HepG2 (cell line): ENCODE measurements around the gene ELP2. TPM values are rescaled to one million over a fixed set of nuclear protein-coding genes. Genes with fewer than 3 reads are reported as not detected.
A peak's percentile ranks its signal among the peaks of the same experiment; 100 is the strongest.

ENCODE experiments used
- ARHGAP35 ChIP-seq: sonication (generic); formaldehyde crosslinking; IDR thresholded peaks from 2 replicates; pipeline ENCODE4 v1.9.0; 2022; ENCODE audit warnings: mild to moderate bottlenecking, inconsistent platforms, moderate library complexity, missing genetic modification reagents, borderline replicate concordance
- ATF7 ChIP-seq, 2 experiments: fragments of 450-650 bp in 1 of 2; sonication (generic) in 1 of 2; formaldehyde crosslinking in 1 of 2; IDR thresholded peaks; 2 replicates each; pipeline versions ENCODE4 v1.4.0 to v1.6.1; 2016 to 2020; ENCODE audit warnings: antibody characterized with exemption in 1 of 2, mild to moderate bottlenecking in 1 of 2, missing genetic modification reagents in 1 of 2
- ELK4 ChIP-seq: sonication (generic); formaldehyde crosslinking; IDR thresholded peaks from 2 replicates; pipeline ENCODE4 v1.9.0; 2021; ENCODE audit warnings: missing genetic modification reagents, borderline replicate concordance
- FOXM1 ChIP-seq: sonication (generic); formaldehyde crosslinking; IDR thresholded peaks from 2 replicates; pipeline ENCODE4 v1.5.0; 2020; ENCODE audit warnings: missing genetic modification reagents
- GTF3A ChIP-seq: sonication (generic); formaldehyde crosslinking; conservative IDR thresholded peaks from 2 replicates; pipeline ENCODE4 v1.4.0; 2020; ENCODE audit warnings: mild to moderate bottlenecking, missing genetic modification reagents
- KDM5A ChIP-seq: fragments of 200-600 bp; sonication (generic); IDR thresholded peaks from 2 replicates; pipeline ENCODE4 v1.7.0; 2018; ENCODE audit warnings: antibody characterized with exemption, mild to moderate bottlenecking, low read length, borderline replicate concordance
- MAFK ChIP-seq, 2 experiments: IDR thresholded peaks in 1 of 2; conservative IDR thresholded peaks in 1 of 2; 2 replicates each; pipeline ENCODE4 v1.6.1; 2011; ENCODE audit warnings: improper control_type of control experiment in 2 of 2, low read length in 2 of 2
- MXD4 ChIP-seq: IDR thresholded peaks from 2 replicates; pipeline ENCODE4 v1.6.1; 2016; ENCODE audit warnings: mild to moderate bottlenecking, missing biosample characterization, missing genetic modification reagents
- NCOR1 ChIP-seq: fragments of 200-600 bp; sonication (generic); IDR thresholded peaks from 2 replicates; pipeline ENCODE4 v1.7.0; 2017; ENCODE audit warnings: antibody characterized with exemption, low read length, borderline replicate concordance
- NFE2 ChIP-seq: sonication (generic); formaldehyde crosslinking; IDR thresholded peaks from 2 replicates; pipeline ENCODE4 v1.4.0; 2020; ENCODE audit warnings: missing genetic modification reagents
- PCBP2 ChIP-seq: fragments of 200-400 bp; formaldehyde crosslinking; optimal IDR thresholded peaks from 2 replicates; pipeline ENCODE3; 2018; ENCODE audit warnings: low read length, low read depth; ENCODE audit not compliant: poor library complexity, severe bottlenecking
- RNF2 ChIP-seq: fragments of 450-650 bp; conservative IDR thresholded peaks from 2 replicates; pipeline ENCODE4 v1.6.1; 2016; ENCODE audit warnings: low read depth
- SALL2 ChIP-seq: sonication (generic); formaldehyde crosslinking; IDR thresholded peaks from 2 replicates; pipeline ENCODE4 v1.8.1; 2023; ENCODE audit warnings: mild to moderate bottlenecking, missing genetic modification reagents, inconsistent platforms
- SIX4 ChIP-seq: sonication (generic); formaldehyde crosslinking; IDR thresholded peaks from 2 replicates; pipeline ENCODE4 v1.4.0; 2020; ENCODE audit warnings: missing genetic modification reagents
- TBX3 ChIP-seq: fragments of 450-650 bp; IDR thresholded peaks from 2 replicates; pipeline ENCODE4 v1.6.1; 2017; ENCODE audit warnings: antibody characterized with exemption, mild to moderate bottlenecking, inconsistent platforms, borderline replicate concordance
- XBP1 ChIP-seq: sonication (generic); formaldehyde crosslinking; IDR thresholded peaks from 2 replicates; pipeline ENCODE4 v1.5.0; 2020; ENCODE audit warnings: missing genetic modification reagents
- ZBTB2 ChIP-seq: sonication (generic); formaldehyde crosslinking; IDR thresholded peaks from 2 replicates; pipeline ENCODE4 v1.8.0; 2022; ENCODE audit warnings: low read depth, missing genetic modification reagents
- ZBTB21 ChIP-seq: sonication (generic); formaldehyde crosslinking; IDR thresholded peaks from 2 replicates; pipeline ENCODE4 v1.4.0; 2020; ENCODE audit warnings: missing genetic modification reagents
- ZFAT ChIP-seq: sonication (generic); formaldehyde crosslinking; conservative IDR thresholded peaks from 2 replicates; pipeline ENCODE4 v1.8.1; 2023; ENCODE audit warnings: missing genetic modification reagents, inconsistent platforms
- ZNF138 ChIP-seq: sonication (generic); formaldehyde crosslinking; IDR thresholded peaks from 2 replicates; pipeline ENCODE4 v1.5.0; 2020; ENCODE audit warnings: mild to moderate bottlenecking, low read depth, missing genetic modification reagents
- ZNF468 ChIP-seq: sonication (generic); formaldehyde crosslinking; IDR thresholded peaks from 2 replicates; pipeline ENCODE4 v1.8.0; 2022; ENCODE audit warnings: mild to moderate bottlenecking, moderate library complexity, missing genetic modification reagents
- ZNF543 ChIP-seq: sonication (generic); formaldehyde crosslinking; IDR thresholded peaks from 2 replicates; pipeline ENCODE4 v1.4.0; 2020; ENCODE audit warnings: mild to moderate bottlenecking, missing genetic modification reagents
- ZNF597 ChIP-seq: sonication (generic); formaldehyde crosslinking; IDR thresholded peaks from 2 replicates; pipeline ENCODE4 v1.5.0; 2020; ENCODE audit warnings: missing genetic modification reagents
- ZNF672 ChIP-seq: sonication (generic); formaldehyde crosslinking; IDR thresholded peaks from 2 replicates; pipeline ENCODE4 v1.8.1; 2022; ENCODE audit warnings: missing genetic modification reagents
- ZUFSP ChIP-seq: sonication (generic); formaldehyde crosslinking; IDR thresholded peaks from 2 replicates; pipeline ENCODE4 v1.9.0; 2021; ENCODE audit warnings: missing genetic modification reagents, mild to moderate bottlenecking, borderline replicate concordance
- polyA plus RNA-seq, 8 experiments: library from polyadenylated mRNA; depleted of rRNA in 3 of 8; stranded (reverse) in 7 of 8; unstranded in 1 of 8; fragments of >200 nt; fragmentation: Illumina TruSeq in 4 of 8; extraction: Trizol in 4 of 8; gene quantifications; 2 replicates each; pipeline versions ENCODE4 v1.2.1 to v1.2.3, GENCODE V29; 2011 to 2016; ENCODE audit warnings: low read depth in 4 of 8, missing spikeins in 1 of 8, mixed read lengths in 1 of 8; ENCODE audit not compliant: insufficient read depth in 1 of 8
- total RNA-seq, 5 experiments: library from RNA; depleted of rRNA; stranded (reverse); fragments of >200 nt; fragmentation: Illumina TruSeq; extraction: Trizol; gene quantifications; 2 replicates each; pipeline ENCODE4 v1.2.3, GENCODE V29; 2016; ENCODE audit warnings: low read depth in 1 of 5

Gene ELP2
- total and polyA plus RNA-seq, 2 of the 13 experiments (the other 11 are each of a cell fraction or from before 2014, with no cell fraction given), result 98.7 to 100 TPM

- no peak for TF ChIP-seq ATF7 (IDR thresholded peaks at IDR 0.05)
- no peak for TF ChIP-seq ATF7 (CRISPR knock-in tag; IDR thresholded peaks at IDR 0.05)
- peak; percentile 82 for TF ChIP-seq RNF2
- TF ChIP-seq ZNF138, result no peak; the same call in 1 of the 2 replicates
- no peak for TF ChIP-seq ZBTB2 (CRISPR knock-in tag)
- peak; percentile 10; the same call in 1 of the 2 replicates for TF ChIP-seq TBX3
- no peak for TF ChIP-seq ZNF597
- no peak for TF ChIP-seq PCBP2
- TF ChIP-seq ZNF543 (CRISPR knock-in tag), result peak; percentile 83
- TF ChIP-seq ZNF468 (CRISPR knock-in tag), result peak; percentile 64; the same call in 1 of the 2 replicates
- no peak for TF ChIP-seq MAFK (conservative IDR thresholded peaks at IDR 0.05 in 1 of 2, IDR thresholded peaks at IDR 0.05 in 1 of 2; ENCODE audit: low read length in 2 of 2)
- TF ChIP-seq SALL2 (CRISPR knock-in tag), result no peak; the same call in 1 of the 2 replicates
- no peak for TF ChIP-seq ZUFSP
- TF ChIP-seq NFE2, result no peak
- peak; percentile 23; the same call in 1 of the 2 replicates for TF ChIP-seq XBP1 (CRISPR knock-in tag)
- peak; percentile 95 for TF ChIP-seq MXD4
- TF ChIP-seq ZFAT (CRISPR knock-in tag), result no peak
- TF ChIP-seq SIX4 (CRISPR knock-in tag), result no peak; the same call in 1 of the 2 replicates
- TF ChIP-seq KDM5A, result peak; percentile 60; the same call in 1 of the 2 replicates
- 0 out of 2 replicates have a peak, but pooled peaks have one; percentile 6 for TF ChIP-seq ZBTB21
- no peak for TF ChIP-seq FOXM1 (CRISPR knock-in tag)
- 0 out of 2 replicates have a peak, but pooled peaks have one; percentile 16 for TF ChIP-seq ELK4 (CRISPR knock-in tag)
- peak; percentile 69; the same call in 1 of the 2 replicates for TF ChIP-seq ZNF672
- TF ChIP-seq ARHGAP35, result 0 out of 2 replicates have a peak, but pooled peaks have one; percentile 55
- TF ChIP-seq GTF3A (CRISPR knock-in tag), result no peak; the same call in 1 of the 2 replicates
- peak; percentile 7; the same call in 1 of the 2 replicates for TF ChIP-seq NCOR1
Observed at GRCh38 chr18:36129300-36130038, at the start of gene ELP2, which contains the start of gene SLC39A6 (continued).
